ENCODE results near the gene SMC1A.
A peak's percentile ranks its signal among the peaks of the same experiment; 100 is the strongest.
"Not testable (repeated sequence)": the region's sequence is repeated elsewhere in the genome, so short reads cannot be mapped to it uniquely, and the experiment has no call there.

Gene SMC1A

DNA sequence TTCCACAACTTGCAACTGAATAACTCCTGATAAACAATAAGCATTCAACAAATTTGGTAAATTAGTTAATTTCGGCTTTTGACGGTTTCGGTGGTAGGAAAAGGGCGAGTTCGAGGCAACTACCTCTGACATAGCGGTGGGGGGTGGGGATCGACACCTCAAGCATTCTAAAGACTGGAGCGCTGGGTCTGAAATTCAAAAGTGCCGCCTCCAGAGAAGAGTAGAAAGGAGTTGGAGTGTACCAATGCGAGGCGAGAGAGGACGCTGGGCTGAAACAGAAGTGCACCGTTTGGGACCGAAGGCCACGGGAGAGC, 725 bp downstream of the SMC1A start:
- DNase-seq, result no peak

DNA sequence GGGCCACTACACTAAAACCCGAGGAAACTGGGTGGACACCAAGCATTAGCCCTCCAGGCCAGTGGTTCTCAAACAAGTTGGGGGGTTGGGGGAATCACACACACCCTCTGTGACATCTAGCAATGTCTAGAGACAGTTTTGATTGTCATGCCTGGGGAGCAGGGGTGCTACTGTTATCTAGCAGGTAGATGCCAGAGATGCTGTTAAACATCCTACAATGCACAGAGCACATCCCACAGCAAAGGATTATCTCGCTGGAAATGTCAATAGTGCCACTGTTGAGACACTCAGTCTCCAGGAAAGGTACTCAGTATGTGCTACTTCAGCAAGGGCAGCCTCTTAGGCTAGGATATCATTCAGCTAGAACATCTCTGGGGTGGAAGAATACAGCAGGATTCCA, 1.3 kb downstream of the SMC1A start:
- no peak for DNase-seq

DNA sequence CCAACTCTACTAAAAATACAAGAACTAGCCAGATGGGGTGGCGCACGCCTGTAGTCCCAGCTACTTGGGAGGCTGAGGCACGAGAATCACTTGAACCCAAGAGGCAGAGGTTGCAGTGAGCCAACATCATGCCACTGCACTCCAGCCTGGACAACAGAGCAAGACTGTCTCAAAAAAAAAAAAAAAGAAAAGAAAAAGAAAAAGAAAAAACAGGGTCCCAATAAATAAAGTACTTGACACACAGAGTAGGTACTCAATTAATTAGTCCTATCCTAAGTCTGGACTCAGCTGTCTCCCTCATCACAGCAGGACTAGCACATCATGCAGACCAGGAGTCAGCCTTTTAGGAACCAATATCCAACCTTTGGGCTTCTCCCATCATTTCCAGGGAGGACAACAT, 2.1 kb downstream of the SMC1A start:
- DNase-seq, result not testable (repeated sequence)

DNA sequence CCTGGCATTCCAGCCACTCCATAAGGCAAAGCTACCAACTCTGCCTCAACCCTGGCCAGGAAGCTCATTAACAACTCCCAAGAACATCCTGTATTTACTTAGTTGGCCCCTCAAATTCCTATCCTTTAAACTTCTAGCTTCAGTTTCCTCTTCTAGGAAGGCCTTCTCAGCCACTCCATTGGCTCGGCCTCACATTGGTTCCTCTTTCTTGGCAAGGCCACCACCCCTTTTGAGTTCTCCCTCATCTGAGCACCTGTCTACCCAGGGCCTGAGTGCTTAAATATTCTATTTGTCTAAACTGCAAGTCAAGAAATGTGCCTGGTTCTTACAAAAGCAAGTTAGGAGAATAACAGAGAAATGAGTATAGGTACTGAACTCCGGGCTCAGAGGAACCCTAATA, 10.0 kb downstream of the SMC1A start:
- no peak for DNase-seq

DNA sequence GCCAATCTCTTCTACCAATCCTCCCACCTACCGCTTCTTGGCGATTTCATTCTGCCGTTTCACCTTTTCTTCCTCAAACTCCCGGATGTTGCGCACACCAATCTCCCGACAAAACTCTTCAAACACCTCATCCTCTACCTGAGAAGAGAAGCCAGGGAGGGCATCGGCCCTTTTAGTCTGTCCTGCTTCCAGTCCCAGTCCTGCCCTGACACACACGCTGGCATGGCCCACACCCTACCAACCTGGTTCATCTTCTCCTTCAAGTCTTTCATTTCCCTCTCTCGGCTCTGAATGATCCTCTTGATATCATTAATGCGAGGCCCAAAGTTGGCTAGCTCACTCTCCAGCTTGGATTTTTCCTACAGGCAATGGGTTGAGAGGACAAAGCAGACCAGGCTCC, 18.9 kb downstream of the SMC1A start:
- no peak for DNase-seq

DNA sequence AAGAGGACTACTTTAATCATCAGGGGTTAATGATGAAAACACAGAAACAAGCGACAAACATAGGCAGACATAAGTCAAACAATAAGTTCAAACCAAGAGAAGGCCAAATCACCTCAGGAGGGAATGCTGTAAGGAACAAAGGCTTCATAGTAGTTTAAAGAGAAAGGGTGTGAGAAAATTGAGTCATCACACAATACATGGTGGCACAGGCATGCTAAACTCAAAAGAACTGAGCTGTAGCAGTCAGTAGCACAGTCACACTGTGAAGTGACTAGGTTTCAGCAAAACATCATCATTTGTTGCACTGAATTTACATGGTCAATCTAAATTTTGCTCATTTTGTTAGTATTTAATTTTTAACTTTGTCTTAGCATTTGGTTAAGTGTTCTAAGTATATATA, 24.2 kb downstream of the SMC1A start:
- no peak for DNase-seq

DNA sequence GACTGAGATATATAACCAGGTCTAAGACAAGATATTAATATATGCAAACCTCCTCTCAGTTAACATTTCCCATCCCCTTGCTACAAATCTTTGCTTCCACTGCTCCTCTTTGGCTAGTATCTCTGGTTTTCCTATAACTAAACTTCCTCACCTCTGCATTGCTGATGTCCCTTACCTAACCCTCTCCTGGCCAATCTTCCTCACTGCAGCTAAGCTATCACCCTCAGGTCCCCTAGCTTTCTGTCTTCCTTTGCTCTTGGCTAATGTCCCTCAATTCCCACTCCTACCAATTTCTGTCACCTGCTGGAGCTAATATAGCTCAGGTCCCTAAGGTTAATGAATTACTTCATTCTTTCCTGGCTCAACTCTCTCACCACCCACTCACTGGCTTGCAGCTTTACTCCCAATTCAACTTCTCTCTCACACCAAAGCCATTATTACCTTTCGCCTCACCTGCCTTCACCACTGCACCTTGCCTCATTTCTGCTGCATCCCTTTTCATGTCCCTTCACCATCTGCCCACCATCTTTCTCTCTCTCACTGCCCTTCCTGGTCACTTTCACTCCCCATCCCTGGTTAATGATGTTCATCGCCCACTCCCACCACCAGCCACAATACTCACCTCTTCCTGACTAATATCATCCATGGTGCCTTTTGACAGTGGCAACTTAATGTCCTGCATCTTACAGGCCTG, 26.7 kb downstream of the SMC1A start:
- DNase-seq, result no peak

DNA sequence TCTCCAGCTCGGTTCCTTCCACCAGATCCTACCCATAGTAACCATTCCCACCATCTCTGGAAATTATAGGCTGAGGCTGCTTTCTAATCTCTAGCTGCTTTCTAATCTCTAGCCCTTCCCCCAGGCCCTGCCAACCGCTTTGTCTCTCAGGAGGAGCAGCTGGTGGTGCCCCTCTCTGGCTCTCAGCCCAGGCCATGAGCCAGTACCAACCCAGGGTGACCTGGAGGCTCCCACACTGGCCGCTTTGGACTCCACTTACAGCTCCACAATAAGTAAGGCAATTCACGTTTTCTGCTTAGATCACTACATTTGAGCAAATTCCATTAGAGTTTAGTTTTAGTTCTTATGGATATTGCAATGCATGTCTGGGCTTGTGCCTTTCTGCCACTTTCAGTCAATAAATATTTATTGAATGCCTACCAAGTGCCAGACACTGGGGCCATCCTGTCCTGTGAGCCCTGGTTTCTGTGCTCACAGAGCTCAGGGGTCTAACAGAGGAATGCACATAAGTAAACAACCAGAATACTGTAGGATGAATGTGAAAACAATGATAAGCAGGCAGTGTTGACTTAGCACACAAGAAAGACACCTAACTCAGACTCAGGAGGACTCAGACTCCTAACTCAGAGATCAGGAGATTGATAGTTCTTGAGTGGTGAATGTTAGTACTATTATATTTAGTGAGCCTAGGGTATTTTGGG, 38.9 kb downstream of the SMC1A start:
- DNase-seq, result peak in 1 of 2 experiments; percentile 21

DNA sequence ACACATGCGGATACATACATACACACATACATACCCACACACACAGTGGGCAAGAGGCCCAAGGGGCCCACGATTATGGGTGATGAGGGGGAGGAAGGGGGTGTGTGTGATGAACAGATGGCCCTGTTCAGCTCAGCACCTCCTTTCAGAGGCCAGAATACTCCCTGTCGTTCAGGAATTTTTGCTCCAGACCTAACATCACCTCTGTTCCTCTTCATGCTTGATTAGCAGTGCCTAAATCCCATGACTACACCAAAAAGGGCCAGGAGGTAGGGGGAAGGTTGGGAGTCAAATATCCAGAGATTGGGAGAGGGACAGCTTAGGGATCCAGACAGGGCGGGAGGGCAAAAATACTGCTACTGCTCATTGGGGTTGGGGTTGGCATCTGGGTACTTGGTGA, 42.7 kb downstream of the SMC1A start:
- DNase-seq, result no peak

DNA sequence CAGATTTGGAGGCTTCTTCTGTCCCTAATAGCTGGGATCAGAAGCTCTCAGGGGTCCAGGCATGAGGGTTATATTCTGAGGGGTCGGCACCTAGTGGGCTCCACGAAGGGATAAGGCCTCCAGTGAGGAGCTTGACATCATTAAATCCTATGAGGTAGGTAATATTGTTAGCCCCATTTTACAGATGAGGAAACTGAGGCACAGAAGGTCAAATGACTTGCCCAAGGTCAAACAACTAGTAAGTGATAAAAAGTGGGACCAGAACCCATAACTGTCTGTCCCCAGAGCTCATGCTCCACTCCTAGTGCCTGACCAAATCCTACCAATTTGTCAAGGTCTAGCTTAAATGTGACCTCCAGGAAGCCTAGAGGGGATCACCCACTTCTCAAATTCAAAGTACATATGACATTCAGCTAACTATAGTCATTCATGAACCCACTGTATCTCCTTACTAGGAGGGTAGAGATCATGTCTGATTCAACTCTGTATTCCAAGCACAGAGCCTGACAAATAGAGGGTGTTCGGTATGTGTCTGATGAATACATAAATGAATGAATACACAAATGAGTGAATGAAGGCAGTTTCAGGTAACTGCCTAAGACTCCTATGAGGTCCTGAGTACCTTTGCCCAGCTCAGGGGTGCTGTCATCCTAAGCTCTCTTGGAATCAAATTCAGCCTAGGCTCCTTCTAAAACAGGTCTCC, 43.3 kb downstream of the SMC1A start:
- no peak for DNase-seq

DNA sequence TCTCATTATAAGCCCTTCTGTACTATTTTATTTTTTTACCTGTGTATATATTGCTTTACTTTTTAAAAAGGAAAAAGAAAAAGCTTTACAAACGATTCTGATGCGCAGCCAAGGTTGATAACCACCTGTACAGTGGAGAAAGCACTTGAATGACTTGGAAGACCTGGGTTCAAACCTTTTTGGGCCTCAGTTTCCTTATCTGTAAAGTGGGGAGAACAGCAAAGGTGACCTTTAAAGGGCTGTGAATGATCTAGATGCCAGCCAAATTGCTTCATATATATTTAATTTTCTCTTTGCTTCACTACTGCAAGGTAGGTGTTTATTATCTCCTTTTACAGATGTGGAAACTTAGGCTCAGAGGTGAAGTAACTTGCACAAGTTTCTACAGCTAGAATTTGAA, 45.0 kb downstream of the SMC1A start:
- DNase-seq, result no peak

DNA sequence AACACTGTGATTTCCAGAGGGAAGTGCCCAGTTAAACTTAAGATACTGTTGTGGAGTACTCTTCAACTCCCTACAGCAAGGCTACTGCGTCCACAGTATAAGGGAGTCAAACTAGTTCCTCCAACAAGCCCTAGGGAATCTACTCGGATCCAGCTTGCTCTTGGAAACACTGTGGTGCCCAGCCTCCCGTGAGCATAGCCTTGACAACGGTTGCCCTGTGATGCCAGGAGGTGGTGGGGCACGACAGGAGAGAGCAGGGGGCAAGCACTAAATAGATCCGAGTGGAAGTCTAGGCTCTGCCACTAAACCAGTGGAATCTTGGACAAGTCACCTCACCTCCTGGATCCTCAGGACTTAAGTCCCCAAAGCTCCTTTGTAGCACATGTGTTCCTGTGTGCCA, 45.6 kb downstream of the SMC1A start:
- no peak for DNase-seq

DNA sequence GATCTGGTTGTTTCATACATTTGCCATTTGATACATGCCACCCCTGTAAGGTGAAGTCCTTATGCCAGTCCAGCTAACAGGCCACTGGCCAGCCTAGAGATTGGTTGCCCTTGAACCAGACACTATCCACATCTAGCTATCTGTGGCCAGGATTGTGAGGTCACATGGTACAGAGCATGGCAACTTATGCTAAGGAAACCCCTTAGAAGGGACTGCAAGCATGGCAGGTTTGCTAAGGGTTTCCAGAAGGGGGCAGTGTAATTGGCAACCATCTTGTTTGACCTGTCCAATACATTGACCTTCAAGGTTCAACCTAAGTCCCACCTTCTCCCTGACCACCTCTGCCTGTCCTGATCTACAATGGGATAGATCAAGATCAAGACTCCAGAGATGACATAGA, 47.5 kb downstream of the SMC1A start:
- DNase-seq, result no peak

DNA sequence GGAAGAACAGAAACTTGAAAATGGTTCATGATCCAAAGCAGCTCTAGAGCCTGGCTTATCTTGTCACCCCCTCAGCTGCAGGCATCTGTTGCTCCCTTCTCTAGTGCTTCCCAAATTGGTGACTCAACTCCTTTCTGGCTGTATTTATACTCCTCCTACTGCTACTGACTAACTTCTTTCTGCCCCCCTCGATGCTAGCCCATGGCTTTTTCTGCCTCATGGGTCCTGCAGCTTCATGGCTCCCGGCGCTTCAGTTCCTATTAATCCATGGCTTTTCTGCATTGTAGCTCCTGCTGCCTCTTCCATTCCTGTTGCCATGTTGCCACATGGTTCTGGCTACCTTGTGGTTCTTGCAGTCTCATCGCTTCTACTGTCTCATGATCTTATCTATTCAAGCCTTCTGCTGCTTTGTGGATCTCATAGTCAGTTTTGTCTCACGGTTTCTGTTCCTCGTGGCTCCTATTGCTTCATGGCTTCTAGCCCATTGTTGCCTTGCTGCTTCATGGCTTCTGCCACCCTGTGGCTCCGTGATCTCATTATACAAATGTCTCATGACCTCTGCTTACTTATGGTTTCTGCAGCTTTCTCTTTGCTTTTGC, 48.1 kb downstream of the SMC1A start:
- DNase-seq, result no peak

DNA sequence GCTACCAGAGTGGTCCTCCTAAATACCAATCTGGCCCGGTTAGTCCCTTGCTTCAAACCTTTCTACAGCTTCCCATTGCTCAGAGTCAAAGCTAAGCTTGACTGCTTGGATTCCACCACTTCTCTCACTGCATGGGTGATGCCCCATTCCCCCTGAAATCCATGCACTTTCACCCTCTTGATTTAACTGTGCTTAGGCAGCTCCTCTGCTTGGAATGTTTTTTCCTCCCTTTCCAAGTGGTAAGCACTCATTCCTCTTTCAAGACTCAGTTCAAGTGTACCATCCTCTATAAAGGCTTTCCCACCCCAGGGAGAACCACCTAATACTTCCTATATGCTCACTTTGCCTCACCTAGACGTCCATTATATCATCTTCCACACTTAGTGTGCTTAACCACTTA, 49.1 kb downstream of the SMC1A start:
- DNase-seq, result no peak

DNA sequence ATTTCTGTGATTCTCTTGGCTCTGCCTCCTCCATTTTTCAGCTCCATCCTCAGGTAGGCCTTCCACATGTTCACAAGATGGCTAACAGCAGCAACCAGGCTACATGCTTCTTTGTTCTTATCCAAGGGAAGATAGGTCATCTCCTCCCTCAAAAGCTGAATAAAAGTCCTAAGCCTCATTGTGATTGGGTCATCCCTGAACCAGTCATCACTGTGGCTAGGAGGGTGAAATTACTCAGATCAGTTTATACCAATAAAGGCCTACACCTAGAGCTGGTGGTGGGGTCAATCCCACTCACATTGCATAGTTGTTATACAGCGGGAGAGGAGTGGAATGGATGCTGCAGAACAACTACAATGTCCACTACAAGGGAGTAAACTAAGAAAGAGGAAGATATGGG, 56.0 kb downstream of the SMC1A start:
- not testable (repeated sequence) for DNase-seq

DNA sequence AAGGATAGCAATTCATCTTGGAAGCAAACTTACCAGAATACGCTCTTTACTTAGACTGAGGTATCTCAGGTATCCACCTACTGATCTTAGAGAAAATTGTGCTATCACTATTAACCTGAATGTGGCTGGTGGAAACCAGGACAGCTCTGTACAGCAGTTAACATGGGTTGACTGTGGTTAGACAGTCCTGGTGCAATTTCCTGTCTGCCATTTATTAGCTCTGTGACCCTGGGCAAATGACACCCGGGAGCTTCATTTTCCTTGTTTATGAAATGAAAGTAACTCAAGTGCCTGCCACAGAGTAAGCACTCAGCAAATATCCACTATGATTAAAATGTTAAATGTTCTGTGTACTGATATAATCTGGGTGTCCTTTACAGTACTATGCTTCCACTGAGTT, 60.0 kb downstream of the SMC1A start:
- no peak for DNase-seq

DNA sequence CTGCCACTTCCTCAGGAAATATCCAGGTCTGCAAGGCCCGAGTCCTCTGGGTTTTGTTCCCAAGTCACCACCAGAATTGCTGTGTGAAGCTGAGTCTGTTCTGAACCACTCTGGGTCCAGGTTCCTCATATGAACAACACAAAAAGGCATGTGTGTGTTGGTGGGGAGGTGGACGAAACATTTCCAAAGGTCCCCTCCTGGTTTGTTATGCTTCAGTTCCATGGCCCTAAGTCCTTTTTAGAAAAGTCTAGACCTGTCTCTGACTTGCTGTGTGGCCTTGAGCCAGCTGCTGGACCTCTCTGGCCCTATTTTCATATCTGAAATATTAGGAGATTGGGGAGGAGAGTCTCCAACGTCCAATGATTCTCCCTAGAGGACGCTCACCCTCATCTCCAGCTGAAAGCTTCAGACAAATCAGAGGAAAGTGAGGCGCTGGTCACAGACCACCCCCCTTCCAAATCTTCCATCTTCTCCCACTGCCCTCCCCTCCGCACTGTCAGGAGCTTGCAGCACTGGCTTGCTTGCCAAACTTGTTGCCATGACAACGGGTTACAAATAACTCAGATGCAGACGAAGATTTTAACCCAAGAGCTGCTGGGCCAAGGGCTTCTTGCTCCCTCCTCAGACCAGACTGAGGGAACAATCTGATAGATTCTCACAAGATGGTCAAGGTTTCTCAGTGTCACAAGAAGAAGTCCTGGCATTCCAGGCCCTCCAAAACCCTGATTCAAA, 64.5 kb downstream of the SMC1A start:
- DNase-seq, result peak; percentile 14 to 44

DNA sequence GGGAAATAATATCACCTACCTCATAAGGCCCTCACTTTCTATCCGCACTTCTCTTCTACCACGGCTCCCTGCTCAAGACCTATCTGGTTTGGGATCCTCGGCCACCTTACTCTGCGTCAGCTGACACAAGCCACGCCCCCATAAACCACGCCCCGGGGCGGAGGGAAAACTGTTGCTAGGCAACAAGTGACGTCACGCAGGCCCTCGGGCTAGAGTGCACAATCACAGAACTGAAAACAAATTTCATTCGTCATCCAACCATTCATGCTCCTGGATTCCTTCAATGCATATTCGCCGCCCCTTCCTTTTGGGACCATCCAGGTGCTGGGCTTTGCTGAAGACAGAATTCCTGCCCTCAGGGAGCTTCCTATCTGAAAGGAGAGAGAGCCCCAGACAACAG, 66.3 kb downstream of the SMC1A start:
- peak in 1 of 2 experiments; percentile 21 for DNase-seq

DNA sequence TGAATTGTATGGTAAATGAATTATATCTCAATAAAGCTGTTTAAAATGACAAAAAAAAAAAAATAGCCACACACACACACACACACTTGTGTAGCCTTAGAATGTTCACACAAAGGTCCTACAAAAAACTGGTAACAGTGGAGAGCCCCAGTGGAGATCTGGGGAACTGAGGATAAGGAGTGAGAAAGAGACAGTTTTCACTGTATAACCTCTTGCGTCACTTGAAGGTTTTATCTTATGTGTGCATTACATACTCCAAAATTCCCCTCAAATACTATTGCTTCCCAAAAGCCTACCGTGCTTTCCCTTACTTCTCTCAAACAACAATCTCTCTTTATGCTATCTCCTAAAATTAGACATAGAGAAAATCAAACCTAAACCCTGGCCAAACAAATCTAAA, 67.8 kb downstream of the SMC1A start:
- no peak for DNase-seq

DNA sequence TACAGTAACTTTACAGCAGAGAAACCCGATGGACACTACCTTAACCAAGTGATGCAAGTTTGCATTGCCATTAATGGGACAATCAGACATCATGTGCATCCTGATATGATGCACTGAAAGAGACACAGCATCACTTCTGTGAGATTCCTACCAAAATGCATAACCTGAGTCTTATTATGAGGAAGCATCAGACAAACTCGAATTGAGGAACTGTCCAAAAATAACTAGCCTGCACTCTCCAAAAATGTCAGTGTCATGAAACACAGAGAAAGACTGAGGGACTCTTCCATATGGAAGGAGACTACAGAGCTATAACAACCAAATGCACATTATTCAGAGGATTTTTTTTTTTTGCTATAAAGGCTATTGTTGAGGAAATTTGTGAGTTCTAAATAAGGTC, 74.5 kb downstream of the SMC1A start:
- DNase-seq, result no peak

DNA sequence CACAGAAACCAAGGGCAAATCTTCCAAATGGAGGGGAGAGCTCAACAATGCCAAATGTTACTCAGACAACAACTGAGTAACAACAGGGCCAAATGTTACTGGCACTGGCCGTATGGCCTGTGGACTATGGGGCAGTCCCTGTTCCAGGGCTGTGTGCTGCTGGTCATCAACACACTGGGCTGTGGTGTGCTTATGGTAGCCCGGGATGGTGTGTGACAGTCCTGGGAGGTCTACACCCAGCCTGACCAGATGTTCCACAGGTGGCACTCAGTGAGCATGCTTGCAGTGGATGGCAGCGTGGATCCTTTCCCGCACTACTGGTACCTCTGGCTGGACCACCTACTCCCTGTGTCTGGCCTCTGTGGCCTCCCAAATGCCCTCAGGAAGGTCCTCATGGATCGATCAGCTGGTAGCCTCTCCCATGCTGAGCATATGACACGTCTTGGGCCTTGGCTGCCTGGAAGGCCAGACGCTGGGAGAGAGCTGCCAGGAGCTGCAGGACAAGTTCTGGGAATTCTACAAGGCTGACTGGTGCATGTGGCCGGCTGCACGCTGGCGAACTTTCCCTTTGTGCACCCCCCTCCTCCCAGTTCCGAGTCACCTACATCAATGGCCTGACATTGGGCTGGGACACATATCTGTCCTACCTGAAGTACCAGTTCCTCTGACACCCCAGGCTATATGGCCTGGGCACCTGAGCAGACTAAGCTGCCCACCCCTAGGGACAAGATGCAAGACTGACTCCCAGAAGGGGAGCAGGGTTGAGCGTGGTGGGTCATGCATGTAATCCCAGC, 81.4 kb downstream of the SMC1A start:
- DNase-seq, result no peak

DNA sequence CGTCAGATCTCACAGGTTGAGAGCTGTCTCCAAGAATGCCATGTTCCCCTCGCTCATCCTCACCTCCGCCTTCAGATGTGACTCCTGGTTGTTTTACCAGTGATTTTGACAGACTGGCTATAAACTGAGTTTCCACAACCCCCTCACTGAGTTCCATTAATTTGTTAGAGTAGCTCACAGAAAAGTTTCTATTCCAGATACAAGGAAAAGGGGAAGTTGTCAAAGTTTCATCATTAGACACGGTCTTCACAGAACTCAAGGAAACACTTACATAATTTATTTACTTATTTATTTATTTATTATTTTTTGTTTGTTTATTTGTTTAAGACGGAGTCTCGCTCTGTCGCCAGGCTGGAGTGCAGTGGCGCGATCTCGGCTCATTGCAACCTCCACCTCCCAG, 85.4 kb downstream of the SMC1A start:
- DNase-seq, result no peak

Measured in NCI-H446 (cell line).